GM12801 (cell line): ENCODE results near the gene STPG2.

Experiments used
- TF ChIP-seq, protein P1 (sequence below): IDR thresholded peaks from one replicate; pipeline ENCODE4 v1.5.1; 2011; ENCODE audit warnings: control low read depth; ENCODE audit not compliant: insufficient read length; ENCODE audit errors: extremely low read depth

Gene STPG2

DNA sequence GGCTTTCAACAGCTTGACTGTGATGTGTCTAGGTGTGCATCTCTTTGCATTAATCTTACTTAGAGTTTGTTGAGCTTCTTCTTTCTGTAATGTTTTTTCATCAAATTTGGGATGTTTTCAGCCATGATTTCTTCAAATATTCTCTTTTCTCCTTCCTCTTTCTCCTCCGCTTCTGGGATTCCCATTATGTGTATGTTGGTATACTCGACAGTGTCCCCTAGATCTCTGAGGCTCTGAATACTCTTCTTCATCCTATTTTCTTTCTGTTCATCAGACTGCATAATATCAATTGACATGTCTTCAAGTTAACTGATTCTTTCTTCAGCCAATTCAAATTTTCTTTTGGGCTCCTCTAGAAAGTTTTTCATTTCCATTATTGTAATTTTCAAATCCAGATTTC, 25.9 kb downstream of the STPG2 start:
- TF ChIP-seq, protein P1, sequence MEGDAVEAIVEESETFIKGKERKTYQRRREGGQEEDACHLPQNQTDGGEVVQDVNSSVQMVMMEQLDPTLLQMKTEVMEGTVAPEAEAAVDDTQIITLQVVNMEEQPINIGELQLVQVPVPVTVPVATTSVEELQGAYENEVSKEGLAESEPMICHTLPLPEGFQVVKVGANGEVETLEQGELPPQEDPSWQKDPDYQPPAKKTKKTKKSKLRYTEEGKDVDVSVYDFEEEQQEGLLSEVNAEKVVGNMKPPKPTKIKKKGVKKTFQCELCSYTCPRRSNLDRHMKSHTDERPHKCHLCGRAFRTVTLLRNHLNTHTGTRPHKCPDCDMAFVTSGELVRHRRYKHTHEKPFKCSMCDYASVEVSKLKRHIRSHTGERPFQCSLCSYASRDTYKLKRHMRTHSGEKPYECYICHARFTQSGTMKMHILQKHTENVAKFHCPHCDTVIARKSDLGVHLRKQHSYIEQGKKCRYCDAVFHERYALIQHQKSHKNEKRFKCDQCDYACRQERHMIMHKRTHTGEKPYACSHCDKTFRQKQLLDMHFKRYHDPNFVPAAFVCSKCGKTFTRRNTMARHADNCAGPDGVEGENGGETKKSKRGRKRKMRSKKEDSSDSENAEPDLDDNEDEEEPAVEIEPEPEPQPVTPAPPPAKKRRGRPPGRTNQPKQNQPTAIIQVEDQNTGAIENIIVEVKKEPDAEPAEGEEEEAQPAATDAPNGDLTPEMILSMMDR: no peak

DNA sequence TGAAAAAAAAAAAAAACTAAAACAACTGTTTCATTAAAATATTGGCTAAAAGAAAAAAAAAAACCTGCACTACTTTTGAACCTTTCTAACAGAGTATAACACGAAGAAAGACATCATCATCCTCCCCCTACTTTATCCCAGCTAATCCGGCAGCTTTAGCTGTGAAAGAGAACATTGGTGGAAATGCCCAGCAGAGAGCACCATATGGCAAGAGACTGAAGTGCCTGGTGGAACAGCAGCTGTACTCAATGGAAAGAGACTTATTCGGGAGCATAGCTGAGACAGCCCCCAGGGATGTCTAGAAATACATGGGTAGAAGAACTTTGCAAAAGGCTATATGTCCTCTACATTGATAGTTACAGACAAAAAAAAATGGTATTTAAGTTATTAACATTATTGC, 30.3 kb downstream of the STPG2 start:
- TF ChIP-seq, protein P1: no peak

DNA sequence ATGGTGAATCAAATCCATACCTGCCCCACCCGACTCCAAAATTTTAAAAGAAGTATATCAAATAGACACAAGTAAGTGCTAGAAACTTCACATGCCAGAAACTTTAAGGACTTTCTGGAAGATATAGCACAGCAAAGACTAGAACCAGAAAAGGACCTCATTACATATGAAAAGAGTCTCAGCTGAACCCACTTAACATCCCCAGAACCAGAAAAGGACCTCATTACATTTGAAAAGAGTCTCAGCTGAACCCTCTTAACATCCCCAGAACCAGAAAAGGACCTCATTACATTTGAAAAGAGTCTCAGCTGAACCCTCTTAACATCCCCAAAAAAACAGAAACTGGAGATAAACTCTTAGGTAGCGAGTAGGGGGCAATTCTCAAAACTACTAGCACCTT, 32.3 kb downstream of the STPG2 start:
- TF ChIP-seq, protein P1: no peak

DNA sequence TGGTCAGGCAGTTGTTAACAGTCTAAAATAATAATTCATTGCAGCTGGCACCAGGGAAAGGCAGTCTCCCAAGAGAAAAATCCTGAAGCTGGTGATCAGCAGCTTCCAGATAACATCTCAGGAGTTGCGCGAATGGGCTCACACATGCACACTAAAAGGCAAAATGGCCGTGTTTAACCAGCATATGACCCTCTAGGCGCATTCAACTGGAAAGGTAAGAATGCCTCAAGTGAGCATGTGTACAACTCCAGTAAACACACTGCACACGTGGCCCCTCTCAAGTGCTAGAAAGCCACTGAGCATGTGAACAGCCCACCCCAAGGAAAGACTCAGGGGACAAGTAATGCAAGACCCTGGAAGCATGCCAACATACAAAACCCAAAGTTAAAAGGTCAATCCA, 33.1 kb downstream of the STPG2 start:
- TF ChIP-seq, protein P1: no peak

DNA sequence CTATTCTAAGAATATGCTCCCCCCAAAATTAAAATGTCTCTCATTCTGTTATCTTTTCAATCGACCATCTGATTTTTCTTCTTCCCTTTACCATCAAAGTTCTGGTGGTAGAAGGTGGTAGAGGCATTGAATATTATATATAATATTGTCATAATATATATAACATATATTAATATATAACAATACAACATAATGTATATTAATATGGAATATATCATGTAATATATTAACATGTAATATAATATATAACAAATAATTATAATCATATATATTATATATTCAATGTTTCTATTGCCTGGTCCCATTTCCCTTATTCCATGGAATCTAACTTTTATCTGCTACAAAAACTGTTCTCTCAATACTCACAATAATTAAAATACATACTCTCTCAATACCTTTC, 40.6 kb downstream of the STPG2 start:
- TF ChIP-seq, protein P1: no peak

DNA sequence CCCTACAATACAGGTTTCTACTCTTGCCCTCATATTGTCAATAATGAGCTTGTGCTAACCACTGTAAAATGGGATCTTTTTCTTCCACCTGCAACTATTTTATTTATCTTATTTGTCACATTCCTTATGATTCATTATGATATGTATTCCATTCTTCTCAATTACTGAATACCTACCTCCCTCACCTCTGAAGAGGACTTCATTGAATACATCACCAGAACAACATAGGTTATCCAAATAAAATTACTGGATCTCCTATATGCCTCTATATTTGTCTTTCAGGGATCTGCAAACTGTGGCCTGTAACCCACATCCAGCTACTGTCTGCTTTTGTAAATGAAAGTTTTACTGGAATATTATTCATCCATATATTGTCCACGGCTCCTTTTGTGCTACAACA, 41.3 kb downstream of the STPG2 start:
- TF ChIP-seq, protein P1: no peak

DNA sequence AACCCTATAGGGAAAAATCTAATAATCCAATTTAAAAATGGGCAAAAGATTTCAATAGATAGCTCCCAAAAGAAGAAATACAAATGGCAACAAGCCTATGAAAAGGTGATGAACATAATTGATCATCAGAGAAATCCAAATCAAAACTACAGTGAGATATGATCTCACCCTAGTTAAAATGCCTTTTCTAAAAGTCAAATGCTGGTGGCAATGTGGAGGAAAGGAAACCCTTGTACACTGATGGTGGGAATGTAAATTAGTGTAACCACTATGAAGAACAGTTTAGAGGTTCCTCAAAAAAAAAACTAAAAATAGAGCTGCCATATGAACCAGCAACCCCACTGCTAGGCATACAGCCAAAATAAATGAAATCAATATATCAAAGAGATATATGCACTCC, 44.5 kb downstream of the STPG2 start:
- TF ChIP-seq, protein P1: no peak

DNA sequence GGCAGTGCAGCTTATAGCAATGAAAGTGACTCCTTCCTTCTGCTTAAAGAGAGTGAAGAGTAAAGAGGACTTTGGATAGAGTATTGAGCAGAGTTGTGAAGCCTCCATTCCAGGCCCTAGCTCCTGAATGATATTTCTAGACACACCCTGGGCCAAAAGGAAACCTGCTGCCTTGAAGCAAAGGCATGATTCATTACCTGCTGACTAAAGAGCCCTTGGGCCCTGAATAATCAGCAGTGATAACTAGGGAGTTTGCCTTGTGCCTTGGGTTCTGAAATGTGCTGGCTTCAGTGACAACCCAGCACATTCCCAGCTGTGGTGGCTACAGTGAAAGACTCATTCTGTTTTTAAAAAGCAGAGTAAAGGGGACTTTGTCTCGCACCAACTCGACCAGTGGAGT, 49.2 kb downstream of the STPG2 start:
- TF ChIP-seq, protein P1: no peak
